A172 (cell line): ENCODE measurements around the gene CFAP46. TPM values are rescaled to one million over a fixed set of nuclear protein-coding genes. Genes with fewer than 3 reads are reported as not detected.
"Not testable (repeated sequence)": the region's sequence is repeated elsewhere in the genome, so short reads cannot be mapped to it uniquely, and the experiment has no call there.

Experiments used
- DNase-seq: peaks from one replicate; pipeline ENCODE4 v3.0.0-alpha.2; 2015; ENCODE audit warnings: low spot score
- total RNA-seq: library from RNA; depleted of rRNA; stranded (reverse); fragments of >200 nt; shearing (Covaris generic); gene quantifications from 2 replicates; pipeline ENCODE4 v1.2.3, GENCODE V29; 2014

The CFAP46 gene
- total RNA-seq, 1 experiment from 2014 or later: 4.3 TPM

DNA sequence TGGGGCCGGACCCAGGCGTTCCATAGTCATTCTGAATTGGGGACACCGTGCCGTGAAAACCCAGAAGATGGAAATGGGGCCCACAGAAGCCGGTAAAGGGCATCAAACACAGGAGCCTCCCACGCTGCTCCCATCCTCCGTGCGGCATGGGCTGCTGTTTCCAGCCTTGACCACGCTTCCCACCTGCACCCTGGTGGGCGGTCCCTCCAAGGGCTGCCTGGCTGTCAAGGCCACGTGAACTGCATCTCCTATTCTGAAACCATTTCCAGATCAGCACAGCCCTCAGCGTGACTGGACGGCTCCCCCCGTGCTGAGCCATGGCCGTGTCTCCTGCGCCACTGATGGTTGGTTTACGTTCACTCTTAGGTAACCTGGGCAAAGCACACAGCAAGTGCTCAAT lies 14.1 kb downstream of the CFAP46 start:
- no peak for DNase-seq

DNA sequence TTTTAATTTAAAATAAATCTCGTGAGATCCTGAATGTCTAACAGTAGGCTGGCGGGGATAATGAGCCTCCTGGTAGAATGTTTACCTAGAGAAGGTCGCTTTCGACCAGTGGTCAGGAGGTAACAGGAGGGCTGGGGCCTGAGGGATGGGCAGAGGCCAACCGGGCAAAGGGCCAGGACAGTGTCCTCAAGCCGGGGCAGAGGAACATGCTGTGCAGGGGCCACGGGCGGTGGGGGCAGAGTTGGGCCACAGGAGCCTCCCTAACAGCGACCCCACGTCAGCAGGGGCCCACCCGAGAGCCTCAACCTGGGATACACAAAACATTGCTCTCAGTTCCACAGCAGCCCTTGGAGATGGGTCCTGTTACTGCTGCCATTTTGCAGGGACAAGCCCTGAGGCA lies 14.5 kb downstream of the CFAP46 start:
- DNase-seq: no peak

DNA sequence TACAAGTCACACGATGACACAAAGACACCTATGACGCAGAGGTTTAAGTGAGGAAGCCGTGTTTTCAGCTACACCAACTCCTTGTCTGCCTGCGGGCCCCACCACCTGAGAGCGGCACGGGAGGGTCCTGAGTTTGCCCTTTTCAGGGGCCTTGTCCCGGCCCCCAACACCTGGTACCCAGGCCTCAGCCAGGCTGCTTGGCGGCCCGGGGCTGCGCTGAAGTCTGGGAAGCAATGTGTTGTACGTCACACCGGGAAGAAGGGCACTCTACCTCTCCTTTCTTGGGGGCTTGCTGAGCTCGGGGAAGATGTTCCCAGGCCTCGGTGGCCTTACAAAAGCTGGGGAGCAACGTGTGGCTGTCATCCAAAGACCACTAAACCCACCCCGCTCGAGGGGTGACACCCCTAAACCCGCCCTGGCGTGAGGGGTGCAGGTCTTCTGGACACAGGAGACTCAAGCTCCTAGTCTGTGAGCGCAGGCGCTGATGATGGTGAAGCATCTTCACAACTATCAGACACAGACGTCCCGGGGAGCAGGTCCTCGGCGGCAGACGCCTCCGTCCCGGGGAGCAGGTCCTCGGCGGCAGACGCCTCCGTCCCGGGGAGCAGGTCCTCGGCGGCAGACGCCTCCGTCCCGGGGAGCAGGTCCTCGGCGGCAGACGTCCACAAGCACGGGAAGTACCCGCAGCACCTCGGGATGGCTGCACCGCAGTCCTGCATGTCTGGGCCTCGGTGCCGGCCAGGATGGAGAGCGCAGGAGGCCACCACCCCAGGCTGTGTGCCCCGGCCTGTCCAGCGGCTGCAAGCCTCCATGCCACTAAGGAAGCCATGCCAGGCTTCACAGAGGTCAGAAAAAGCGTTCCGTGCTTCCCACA lies 15.4 kb downstream of the CFAP46 start:
- no peak for DNase-seq

DNA sequence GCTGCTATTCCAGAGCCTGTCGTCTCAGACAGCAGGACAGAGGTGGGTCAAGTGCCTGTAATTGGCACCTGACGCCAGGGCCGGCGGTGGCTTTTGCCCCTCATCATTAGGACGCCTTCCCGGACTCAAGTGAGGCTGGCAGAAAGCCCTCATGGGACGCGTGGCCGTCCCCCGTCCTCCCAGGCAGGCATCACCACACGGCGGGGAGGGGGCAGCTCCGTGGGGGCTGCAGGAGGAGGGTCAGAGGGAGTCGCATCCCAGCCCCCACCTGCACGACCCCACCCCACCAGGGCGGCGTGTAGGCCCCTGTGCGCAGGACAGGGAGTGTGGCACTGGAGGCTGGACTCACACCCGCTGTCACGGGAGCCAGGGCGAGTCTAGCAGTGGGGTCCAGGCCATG lies 16.3 kb downstream of the CFAP46 start:
- no peak for DNase-seq

DNA sequence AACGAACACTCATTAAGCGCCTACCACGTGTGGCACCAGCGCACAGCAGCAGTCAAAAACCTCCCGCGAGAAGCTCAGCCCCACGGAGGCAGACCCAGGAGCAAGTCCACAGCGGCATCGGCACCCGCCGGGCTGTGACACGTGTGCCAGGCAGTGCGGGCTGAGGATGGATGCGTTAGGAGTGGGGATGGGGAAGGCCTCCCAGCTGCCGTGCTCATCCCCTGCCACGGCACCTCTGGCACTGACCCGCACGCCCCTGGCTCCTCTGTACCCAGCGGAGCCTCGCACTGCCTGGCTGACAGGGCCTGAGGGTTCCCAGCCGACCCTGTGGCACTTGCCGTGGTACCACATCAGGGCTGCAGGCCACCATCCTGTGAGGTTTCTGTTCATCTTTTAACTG lies 16.8 kb downstream of the CFAP46 start:
- no peak for DNase-seq

DNA sequence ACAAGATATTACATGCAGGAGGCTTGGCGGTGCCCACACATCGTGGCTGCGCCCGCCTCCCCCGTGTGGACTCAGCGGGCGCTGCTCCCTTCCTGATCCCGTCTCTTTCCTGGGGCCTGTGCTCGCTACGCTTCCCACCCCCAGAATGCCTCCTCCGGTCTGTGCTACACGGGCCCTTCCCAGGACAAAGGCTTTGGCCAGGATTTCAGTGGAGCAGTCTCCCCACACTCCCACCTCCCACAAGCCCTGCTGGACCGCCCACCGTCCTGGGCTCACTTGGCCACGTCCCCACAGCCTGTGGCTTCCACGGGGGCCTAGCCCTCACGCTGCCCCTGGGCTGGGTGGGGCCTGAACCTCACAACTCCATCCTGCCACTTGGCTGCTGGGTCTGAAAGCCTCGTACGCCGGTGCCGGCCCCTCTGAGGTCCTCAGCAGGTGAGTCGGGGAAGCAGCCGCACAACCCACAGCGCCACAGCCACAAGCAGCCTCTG lies 17.3 kb downstream of the CFAP46 start:
- DNase-seq: no peak

DNA sequence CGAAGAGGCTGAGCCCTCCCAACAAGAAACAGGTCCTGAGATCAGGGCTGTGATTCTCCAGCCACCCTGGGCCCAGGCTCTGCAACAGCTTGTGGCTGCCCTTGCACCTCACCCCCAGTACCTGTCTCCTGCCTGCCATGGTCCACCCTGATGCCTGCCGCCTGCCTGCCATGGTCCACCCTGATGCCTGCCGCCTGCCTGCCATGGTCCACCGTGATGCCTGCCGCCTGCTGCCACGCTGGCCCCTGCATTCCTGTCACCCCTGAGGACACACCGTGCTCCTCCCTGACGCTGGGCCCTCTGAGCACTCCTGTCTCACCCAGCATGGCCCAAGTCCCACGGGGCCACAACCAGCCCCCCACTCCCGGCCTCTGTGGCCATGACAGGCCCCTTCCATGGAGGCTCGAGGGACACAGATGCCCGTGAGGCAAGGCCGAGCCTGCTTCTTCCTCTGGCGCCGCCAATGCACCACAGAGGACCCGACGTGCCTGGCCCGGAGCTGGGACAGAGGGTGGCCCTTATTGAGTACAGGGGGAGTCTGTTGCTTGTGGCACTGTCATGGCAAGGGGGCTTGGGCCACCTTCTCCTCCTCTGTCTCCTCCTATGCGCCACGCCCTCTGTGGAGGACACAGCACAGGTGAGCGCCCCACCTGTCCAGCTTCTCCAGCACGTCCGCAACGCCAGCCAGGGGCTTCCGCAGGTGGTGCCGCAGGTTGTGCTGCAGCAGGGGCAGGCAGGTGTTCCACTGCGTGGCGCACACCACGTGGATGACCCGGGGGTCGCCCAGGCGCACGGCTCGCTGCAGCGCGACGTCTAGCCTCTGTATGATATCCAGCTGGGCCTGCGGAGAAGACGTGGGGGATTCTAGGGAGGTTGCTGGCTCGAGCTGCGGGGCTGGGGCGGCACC lies 18.1 kb downstream of the CFAP46 start:
- DNase-seq: no peak

DNA sequence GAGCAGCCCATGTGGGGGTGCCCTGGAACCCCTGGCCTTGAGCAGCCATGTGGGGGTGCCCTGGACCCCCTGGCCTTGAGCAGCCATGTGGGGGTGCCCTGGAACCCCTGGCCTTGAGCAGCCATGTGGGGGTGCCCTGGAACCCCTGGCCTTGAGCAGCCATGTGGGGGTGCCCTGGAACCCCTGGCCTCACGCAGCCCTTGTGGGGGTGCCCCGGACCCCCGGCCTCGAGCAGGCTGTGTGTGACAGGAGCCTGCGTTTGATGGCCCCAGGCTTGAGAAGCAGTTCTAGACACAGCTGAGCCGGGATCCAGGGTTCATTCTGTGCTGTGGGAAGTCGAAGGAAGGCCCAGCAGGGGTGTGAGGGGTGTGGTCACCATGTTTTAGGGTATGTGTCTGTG lies 19.0 kb downstream of the CFAP46 start:
- not testable (repeated sequence) for DNase-seq

DNA sequence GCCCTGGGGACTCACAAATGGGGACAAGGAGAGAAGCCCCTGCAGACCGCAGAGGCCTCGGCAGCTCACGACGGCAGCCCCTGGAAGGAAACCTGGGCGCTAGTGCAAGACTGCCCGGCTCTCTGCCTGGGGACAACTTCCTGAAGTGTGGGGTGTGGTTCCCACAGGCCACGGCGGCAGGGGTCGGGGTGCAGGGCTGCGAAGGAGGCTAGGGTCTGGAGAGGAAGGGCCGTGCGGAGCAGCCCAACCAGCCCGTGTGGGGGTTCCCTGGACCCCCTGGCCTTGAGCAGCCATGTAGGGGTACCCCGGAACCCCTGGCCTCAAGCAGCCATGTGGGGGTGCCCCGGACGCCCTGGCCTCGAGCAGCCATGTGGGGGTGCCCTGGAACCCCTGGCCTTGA lies 19.5 kb downstream of the CFAP46 start:
- DNase-seq: no peak

DNA sequence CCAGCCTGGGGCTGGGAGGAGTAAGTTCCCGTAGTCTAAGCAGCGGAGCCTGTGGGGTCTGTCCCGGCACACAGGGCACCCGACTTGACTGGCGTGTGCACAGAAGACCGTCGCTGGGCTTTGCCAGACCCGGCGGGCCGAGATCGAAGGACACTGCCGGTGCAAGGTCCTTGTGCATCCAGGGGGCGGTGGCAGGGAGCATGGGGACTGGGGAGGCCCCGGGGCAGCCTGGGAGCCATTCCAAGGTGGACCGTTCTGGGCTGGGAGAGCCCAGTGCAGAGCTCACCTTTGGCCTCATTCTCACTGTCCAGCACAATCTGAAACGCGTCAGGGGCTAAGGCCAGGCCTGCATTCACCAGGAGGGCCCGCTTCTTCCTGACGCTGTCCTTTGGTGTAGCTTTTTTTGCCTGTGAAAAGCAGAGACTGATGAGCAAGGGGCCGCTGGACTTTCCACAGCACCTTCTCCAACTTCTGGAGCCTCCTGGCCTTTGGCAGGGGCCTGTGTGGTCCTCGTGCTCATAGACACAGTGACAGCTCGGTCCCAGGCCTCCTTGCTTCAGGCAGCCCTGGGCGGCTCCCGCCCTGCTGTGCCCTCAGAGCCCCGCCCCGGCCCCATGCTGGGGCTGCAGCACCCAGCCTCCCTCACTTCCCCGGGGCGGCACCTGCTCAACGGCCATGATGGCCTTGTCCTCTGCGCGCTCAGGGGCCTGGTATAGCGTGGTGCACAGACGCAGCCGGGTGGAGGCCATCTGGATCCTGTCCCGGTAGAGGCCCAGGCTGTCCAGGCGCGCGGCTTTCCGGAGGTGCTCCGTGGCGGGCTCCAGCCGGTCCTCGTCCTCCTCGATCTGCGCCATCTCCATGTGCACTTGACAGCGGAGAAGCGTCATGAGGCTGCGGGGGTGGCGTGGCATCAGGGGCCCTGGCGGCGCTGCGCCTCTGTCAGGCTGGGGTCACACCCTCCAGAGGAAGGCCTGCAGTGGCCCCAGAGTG lies 20.3 kb downstream of the CFAP46 start:
- DNase-seq: no peak

DNA sequence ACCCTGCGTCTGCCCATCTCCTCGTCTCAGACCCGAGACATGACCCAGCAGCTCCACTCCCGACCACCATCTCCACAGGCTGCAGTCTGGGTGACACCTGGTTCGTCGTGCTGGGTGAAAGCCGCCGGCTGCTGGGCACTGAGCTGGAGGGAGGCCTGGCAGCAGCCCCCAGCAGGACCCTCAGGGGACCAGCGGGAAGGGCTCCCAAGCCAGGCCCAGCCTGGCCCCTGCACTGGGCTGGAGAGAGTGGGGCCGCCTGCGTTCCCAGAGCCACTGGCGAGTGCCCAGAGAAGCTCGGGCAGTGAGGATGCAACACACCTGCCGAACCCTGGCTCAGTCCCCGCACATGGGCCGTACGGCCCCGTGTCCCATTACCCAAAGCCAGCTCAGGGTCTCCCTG lies 21.3 kb downstream of the CFAP46 start:
- DNase-seq: no peak

DNA sequence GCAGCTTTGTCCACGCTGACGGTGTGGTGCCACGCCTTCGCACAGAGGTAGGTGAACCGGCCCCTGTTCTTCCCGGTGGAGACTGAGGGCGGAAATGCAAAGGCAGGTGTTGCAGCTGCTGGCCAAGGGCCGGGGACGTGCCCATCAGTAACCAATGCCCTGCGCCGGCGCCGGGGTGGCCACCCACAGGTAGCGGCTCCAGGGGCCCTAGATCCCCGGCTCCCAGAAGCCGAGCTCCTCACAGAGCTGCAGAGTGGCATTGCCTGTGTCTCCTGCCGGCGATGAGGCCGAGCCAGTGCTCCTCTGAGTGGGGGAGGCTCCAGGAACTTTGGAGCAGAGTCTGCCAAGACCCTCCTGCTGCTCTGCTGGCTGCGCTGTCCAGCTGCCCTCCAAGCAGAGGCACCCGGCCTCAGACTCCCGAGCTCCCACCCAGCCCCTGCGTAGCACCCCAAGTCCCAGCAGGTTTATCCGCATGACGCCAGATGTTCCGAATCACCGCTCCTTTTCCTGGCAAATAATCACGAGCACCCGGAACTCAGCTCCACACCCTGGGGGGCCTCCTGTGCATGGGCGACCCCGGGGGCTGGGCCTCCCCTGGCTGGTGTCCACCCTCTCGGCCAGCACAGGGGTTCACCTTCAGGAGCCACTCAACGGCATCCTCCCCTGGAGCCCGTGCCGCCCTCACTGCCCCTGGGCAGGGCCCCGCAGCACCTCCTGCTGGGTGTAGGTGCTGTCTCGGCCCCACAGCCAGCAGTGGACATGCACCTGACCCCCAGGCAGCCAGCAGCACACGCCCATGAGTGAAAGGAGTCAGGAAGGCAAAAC lies 22.1 kb downstream of the CFAP46 start:
- DNase-seq: no peak

DNA sequence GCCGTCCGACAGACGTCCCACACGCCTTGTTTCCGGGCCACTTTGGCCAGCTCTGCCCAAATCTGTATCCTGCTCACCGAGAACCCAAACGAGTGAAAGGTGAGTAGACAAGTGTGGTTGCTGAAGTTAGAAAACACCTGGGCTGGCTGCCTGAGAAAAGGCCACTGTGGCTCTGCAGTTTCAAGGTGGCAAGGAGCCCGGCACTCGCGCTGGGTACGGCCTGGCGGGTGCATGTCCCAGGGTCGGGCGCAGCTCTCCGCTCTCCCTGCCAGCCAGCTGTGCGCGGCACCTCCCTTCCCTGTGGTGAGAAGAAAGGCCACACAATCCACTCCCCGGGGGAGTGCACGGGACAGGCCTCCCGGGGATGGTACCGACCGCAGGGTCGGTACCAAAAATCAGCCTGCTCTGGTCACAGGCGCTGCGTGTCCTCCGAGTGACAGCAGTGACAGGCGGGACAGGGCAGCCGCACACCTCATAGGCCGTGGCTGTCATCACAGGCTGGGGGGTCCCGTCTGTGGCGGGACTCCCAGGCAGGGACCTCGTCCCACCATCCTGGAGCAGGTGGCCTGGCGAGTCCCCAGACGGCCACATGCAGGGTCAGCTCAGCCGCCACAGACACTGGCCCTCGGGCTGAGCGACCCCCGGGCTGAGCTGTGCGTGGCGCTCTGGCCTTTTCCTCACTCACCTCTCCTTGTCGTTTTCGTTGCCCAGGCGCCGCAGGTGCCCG lies 22.8 kb downstream of the CFAP46 start:
- no peak for DNase-seq

DNA sequence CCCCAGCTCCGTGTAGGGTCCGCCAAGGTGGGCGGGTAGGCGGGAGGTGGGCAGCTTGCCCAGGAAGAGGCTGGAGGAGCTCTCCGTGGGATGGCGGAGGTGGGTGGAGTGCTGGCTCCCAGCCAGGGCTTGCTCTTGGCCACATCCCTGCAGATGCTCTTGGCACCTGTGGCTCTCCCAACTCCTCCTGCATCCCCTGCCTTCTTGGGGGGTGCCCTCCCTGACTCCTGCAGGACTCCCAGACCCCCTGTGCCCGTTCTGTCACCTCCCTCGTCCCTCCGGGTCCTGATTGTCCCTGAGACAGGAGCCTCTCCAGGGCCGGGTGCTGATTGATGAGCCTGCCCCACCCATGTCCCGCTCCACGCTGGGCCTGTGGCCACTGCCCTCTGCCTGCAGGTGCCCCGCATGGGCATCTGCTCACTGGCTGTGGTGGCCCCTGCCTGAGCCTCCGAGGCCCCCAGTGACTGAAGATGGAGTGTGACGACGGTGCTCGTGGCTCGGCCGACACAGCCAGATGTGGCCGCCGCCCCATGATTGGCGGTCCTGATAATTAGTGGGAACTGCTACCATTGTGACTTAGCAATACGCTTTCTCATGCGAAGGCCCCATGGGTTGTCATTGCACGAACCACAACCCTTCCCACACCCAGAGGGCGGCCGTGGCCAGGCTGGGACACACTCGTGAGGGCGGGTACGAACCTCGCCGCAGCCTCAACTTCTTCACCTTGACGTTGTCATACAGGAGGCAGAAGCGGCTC lies 23.6 kb downstream of the CFAP46 start:
- DNase-seq: no peak

DNA sequence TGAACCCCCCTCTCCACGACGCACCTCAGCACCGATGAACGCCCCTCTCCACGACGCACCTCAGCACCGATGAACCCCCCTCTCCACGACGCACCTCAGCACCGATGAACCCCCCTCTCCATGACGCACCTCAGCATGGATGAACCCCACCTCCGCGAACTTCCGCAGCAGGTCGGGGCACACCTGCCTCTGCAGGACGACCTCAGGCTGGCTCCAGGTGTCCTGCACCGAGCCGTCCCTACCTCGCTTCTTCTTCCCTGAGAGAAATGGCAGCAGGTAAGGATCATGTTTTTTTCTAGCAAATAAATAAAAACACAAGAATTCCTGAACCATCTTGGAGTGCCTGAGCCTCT lies 24.1 kb downstream of the CFAP46 start:
- no peak for DNase-seq

DNA sequence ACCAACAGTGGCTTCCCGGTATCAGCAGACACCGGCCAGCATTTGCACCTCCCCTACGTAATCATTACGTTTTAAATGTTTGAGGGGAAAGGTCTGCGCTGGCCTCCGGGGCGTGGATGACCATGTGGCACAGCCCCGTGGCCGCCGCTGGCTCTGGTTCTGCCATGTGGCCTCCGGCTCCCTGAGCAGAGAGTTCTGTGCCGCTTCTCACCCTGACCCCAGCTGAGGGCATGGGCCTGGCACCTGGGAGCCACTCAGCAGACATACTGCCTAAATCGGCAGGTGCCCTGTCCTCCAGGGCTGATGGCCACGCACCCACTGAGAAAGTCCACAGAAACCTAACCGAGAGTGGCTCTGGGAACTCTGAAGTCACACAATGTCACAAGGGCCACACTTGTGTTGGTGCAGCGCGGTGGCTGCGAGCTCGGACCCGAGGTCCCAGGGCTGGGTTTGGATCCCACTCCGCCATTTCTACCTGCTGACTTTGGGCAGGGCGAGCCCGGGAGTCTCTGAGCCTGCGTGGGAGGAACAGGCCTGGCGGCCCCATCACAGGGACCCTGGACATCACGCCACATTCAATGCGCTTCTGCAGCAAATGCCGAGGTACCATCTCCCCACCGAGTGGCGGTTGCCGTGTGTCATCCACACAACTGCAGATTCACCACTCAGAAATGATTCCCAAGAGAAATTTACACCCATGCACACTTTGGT lies 25.3 kb downstream of the CFAP46 start:
- no peak for DNase-seq

DNA sequence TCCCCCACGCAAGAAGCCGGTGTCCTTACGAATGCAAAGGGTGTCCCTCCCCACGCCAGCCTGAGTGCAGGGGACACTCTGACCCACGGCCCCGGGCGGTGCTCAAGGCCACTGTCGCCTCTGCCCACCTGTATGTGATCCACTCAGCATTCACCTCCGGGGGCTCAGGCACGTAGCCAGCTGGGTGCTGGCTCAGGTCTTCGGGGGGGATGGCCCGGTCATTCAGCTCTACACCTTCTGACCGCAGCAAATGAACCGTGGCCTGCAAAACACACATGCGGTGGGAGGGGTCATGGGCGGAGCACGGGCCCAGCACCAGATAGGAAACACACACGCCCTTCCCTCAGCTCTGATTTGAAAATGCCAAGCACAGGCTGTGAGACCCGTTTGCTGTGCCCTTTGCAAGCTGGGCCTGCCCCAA lies 25.9 kb downstream of the CFAP46 start:
- no peak for DNase-seq

DNA sequence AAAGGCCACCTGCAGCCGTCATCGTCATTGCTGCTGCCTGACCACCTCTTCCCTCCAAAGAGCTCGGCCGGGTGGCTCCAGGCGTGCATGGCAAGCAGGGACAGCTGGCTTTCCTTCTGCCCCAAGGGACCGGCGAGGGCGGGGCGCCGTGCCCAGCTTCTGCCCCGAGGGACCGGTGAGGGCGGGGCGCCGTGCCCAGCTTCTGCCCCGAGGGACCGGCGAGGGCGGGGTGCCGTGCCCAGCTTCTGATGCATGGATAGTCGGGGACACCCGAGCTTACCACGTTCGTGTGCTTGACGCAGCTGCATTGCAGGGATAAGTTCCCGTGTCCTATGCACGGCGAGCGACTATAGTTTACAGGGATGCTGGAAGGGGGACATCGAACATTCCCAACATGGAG lies 27.0 kb downstream of the CFAP46 start:
- no peak for DNase-seq

DNA sequence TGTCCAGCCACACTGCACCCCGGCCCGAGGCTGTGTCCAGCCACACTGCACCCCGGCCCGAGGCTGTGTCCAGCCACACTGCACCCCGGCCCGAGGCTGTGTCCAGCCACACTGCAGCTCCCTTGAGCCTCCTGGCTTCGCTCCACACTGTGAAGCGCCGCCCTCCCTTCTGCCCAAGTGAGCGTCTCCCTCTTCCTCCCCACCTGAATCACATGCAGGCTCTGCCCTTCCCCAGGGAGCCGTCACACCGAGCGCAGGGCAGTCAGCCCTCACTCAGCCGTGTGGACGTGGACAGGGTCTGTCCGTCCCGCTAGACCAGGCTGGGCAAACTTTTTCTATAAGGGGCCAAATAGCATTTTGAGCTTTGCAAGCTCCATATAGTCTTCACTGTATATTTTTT lies 27.6 kb downstream of the CFAP46 start:
- DNase-seq: no peak
